Measurements from ENCODE around the gene CHSY3. TPM values are rescaled to one million over a fixed set of nuclear protein-coding genes. Genes with fewer than 3 reads are reported as not detected.

Gene CHSY3
- total RNA-seq, 8 experiments from 2014 or later = 0.42 to 6.8 (median 1.8) TPM

GRCh38 chr5:130231786-130232185, 327.5 kb downstream of the CHSY3 start:
- in situ Hi-C loops (cut with MboI; ENCODE audit: low pct_unique_long_range_greater_than_20kb in 2 of 9, low sequenced_read_pairs in 9 of 9, unreplicated experiment in 9 of 9) = no loop called here
- ATAC-seq (replicated peaks in 6 of 8) = no peak
- no peak overlapping the region for H3K4me3 ChIP-seq
- no peak overlapping the region for H3K27ac ChIP-seq
- WGBS, 10 experiments = 0 to 100% (median 50%) methylated on average over 1 of the region's 1 CpG; no CpG with 5 or more reads in 3 of the 10 experiments
- no peaks in the 10 kb centered on the region for H3K4me1 ChIP-seq (replicated peaks in 1 of 2)

- WGBS, 10 experiments = 0 to 71% (median 30%) methylated on average over 1 of the region's 1 CpG; no CpG with 5 or more reads in 6 of the 10 experiments
- ATAC-seq (replicated peaks in 6 of 8) = no peak
- Histone ChIP-seq H3K4me3 (no peak overlapping the region), H3K4me1 (replicated peaks in 1 of 2) (no peaks in the 10 kb centered on the region), H3K27ac (no peak overlapping the region)
- in situ Hi-C loops (cut with MboI; ENCODE audit: low pct_unique_long_range_greater_than_20kb in 2 of 9, low sequenced_read_pairs in 9 of 9, unreplicated experiment in 9 of 9) = no loop called here
Observed at GRCh38 chr5:130234816-130235215, 330.6 kb downstream of the CHSY3 start.

Other genes with a start within 250 kb of the CHSY3 start
- under 1 TPM in 5 of 8 experiments, not detected in 3; 0.09 to 0.46 (median 0.24) TPM for gene MINAR2, start 156.4 kb upstream of the CHSY3 start, total RNA-seq

Measured in motor neuron (in vitro differentiated cells).